HEK293 (cell line): ENCODE data around the gene LAD1.

ENCODE experiments used
- SALL2 ChIP-seq: fragments of 450-650 bp; formaldehyde crosslinking; IDR thresholded peaks from 2 replicates; pipeline ENCODE4 v1.5.0; 2017; ENCODE audit warnings: missing biosample characterization, mild to moderate bottlenecking, missing genetic modification characterization, borderline replicate concordance
- ZNF366 ChIP-seq: fragments of 450-650 bp; formaldehyde crosslinking; conservative IDR thresholded peaks from 2 replicates; pipeline ENCODE4 v1.5.1; 2016; ENCODE audit warnings: missing biosample characterization, missing genetic modification characterization
- ZNF48 ChIP-seq: fragments of 450-650 bp; formaldehyde crosslinking; IDR thresholded peaks from 2 replicates; pipeline ENCODE4 v1.5.1; 2016; ENCODE audit warnings: missing biosample characterization, missing genetic modification characterization
- ZNF623 ChIP-seq: fragments of 450-650 bp; formaldehyde crosslinking; IDR thresholded peaks from 2 replicates; pipeline ENCODE4 v1.5.1; 2016; ENCODE audit warnings: missing biosample characterization, missing genetic modification characterization

DNA sequence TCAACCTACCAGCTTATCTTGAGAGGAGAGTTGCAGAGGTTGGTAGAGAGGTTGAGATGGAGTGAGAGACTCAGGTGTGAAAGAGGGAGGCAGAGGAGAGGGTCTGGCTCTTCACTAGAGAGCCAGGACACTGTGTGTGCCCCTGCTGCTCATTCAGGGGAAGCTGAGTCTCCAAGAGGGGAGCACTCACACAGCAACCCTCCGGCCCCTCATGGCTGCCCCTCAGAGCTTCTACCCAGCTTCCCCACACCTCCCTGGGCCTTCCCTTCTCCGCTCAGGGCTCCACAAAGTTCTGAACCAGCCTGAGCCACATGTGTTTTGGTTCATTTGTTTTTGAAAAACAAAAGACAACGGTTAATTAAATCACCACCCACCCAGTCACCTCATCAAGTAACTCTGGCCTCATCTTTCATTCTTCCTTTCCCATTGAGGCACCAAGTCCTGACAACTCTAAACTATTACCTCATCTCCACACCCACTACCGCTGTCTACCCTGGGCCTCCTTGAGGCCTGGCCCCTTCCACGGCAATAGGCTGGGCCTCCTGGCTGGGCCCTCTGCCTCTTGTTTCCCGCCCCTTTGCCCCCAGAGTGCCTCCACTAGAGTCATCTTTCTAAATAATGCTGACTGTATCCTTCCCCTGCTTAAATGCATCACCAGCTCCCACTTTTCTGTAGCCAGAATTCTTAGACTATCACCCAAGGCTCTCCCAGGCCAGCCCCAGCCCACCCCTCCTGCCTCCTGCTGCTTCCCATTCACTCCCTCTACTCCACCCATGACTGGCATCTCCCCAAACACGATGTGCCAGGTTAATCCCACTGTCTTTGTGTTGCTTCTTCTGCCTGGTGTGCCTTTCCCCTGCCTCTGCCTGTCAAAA is 54.7 kb downstream of the LAD1 start:
- TF ChIP-seq ZNF366 (tag by site-specific recombination), result no peak
- no peak for TF ChIP-seq ZNF48 (tag by site-specific recombination)
- TF ChIP-seq SALL2 (tag by site-specific recombination), result no peak
- no peak for TF ChIP-seq ZNF623 (tag by site-specific recombination)
